ENCODE results near the gene RNU5B-1. TPM values are rescaled to one million over a fixed set of nuclear protein-coding genes. Genes with fewer than 3 reads are reported as not detected.

RNU5B-1 gene
- total RNA-seq, 3 donors from 2014 or later (not counting 1 experiment from before 2014, with no cell fraction given) = 15.0 TPM; not detected in 2

DNA sequence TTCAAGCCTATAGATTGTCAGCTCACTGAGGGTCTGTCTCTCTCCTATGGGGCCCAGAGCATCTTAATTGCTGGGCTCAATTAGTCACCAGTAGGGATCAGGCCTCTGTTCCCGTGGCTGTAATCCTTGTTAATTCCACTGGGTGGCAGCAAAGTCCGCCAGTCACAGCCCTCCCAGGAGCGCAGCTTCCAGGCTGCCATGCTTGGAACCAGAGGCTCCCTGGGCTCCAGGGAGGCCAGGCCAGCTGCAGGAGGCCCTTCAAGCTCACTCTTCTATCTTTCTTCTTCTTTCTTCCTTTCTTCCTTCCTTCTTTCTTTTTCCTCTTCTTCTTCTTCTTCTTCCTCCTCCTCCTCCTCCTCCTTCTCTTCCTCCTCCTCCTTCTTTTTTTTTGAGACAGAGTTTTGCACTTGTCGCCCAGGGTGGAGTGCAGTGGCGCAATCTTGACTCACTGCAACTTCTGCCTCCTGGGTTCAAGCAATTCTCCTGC, 14.4 kb downstream of the RNU5B-1 start:
- peak; percentile 71 to 86 for DNase-seq
- H3K4me3 Mint-ChIP-seq = no peak overlapping the region
- intact Hi-C loops (cut with micrococcal nuclease) = loop anchor here (1.0 to 5.0 kb wide), 2 partner anchors 66 to 83 kb away; no protein-coding TSS in a partner anchor
- H3K9me3 Mint-ChIP-seq = no peaks in the 10 kb centered on the region
- Histone ChIP-seq H3K9me3 (ENCODE audit: control insufficient read depth, insufficient read depth, low read length) (no peaks in the 10 kb centered on the region), H3K27me3 (ENCODE audit: control insufficient read depth, insufficient read depth, low read length) (peaks cover 5% of the 10 kb centered on the region), H3K27ac (ENCODE audit: low read length) (no peak overlapping the region), H3K4me3 (ENCODE audit: low read length) (no peak overlapping the region), H3K36me3 (ENCODE audit: control insufficient read depth, insufficient read depth, low read length) (no peaks in the 10 kb centered on the region), H3K4me1 (ENCODE audit: control insufficient read depth, insufficient read depth, low read length) (no peaks in the 10 kb centered on the region)
- peak; percentile 93 for TF ChIP-seq CTCF (IDR thresholded peaks at IDR 0.05)
- 37% methylated on average over 5 of the region's 5 CpGs for WGBS (ENCODE audit: insufficient coverage)
- ATAC-seq = peak; percentile 93 to 100 (median 99)
- peaks cover 5% of the 10 kb centered on the region in 2 donors for H3K4me1 Mint-ChIP-seq
- H3K27me3 Mint-ChIP-seq (ENCODE audit: low read depth in 2 of 2) = peaks cover 0 to 8% of the 10 kb centered on the region in 2 donors
- no peaks in the 10 kb centered on the region for H3K36me3 Mint-ChIP-seq
- no peak overlapping the region for H3K27ac Mint-ChIP-seq

- Histone ChIP-seq H3K4me1 (ENCODE audit: control insufficient read depth, insufficient read depth, low read length) (no peaks in the 10 kb centered on the region), H3K27ac (ENCODE audit: low read length) (no peak overlapping the region), H3K9me3 (ENCODE audit: control insufficient read depth, insufficient read depth, low read length) (no peaks in the 10 kb centered on the region), H3K36me3 (ENCODE audit: control insufficient read depth, insufficient read depth, low read length) (no peaks in the 10 kb centered on the region), H3K27me3 (ENCODE audit: control insufficient read depth, insufficient read depth, low read length) (peaks cover 10% of the 10 kb centered on the region), H3K4me3 (ENCODE audit: low read length) (no peak overlapping the region)
- H3K36me3 Mint-ChIP-seq = no peaks in the 10 kb centered on the region
- WGBS (ENCODE audit: insufficient coverage) = 9% methylated on average over 9 of the region's 9 CpGs
- H3K4me3 Mint-ChIP-seq = no peak overlapping the region
- DNase-seq (no peak), ATAC-seq (no peak)
- H3K9me3 Mint-ChIP-seq = no peaks in the 10 kb centered on the region
- intact Hi-C loops (cut with micrococcal nuclease) = no loop called here
- peaks cover 0 to 8% of the 10 kb centered on the region in 2 donors for H3K27me3 Mint-ChIP-seq (ENCODE audit: low read depth in 2 of 2)
- H3K4me1 Mint-ChIP-seq = peaks cover 5% of the 10 kb centered on the region in 2 donors
- no peak overlapping the region for H3K27ac Mint-ChIP-seq
- no peak for TF ChIP-seq CTCF (IDR thresholded peaks at IDR 0.05)
Measured at GRCh38 chr15:65323071-65323511, 18.6 kb downstream of the RNU5B-1 start.

DNA sequence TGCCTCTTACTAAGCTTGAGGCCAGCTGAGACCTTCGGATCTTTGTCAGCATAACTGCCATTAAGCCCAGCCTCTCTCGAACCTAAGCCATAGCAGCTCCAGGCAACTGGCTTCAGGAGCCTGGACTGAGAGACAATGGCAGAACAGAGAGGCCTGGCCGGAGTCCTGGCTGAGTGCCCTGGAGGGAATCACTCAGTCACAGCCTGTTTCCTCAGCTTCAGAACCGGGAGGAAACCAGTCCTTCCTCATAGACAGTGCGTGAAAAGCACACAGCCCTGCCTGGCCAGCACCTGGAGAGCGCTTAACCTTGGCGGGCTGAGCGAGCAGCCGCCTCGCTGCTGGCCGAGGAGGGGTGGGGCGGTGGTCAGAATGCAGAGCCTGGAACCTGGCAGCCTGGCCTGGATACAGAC, 21.6 kb downstream of the RNU5B-1 start:
- no peak for ATAC-seq

More for the DNA sequence above, 21.6 kb downstream of the RNU5B-1 start:
- H3K27me3 Mint-ChIP-seq (ENCODE audit: low read depth in 2 of 2) = peaks cover 0 to 3% of the 10 kb centered on the region in 2 donors
- TF ChIP-seq CTCF (IDR thresholded peaks at IDR 0.05) = no peak
- no peak overlapping the region for H3K4me3 ChIP-seq (ENCODE audit: low read length)
- H3K27ac Mint-ChIP-seq = no peak overlapping the region
- H3K9me3 ChIP-seq (ENCODE audit: control insufficient read depth, insufficient read depth, low read length) = no peaks in the 10 kb centered on the region
- H3K36me3 ChIP-seq (ENCODE audit: control insufficient read depth, insufficient read depth, low read length) = no peaks in the 10 kb centered on the region
- H3K27me3 ChIP-seq (ENCODE audit: control insufficient read depth, insufficient read depth, low read length) = peaks cover 8% of the 10 kb centered on the region
- no peak overlapping the region for H3K27ac ChIP-seq (ENCODE audit: low read length)
- no peaks in the 10 kb centered on the region for H3K4me1 ChIP-seq (ENCODE audit: control insufficient read depth, insufficient read depth, low read length)
- H3K4me3 Mint-ChIP-seq = no peak overlapping the region
- no peaks in the 10 kb centered on the region for H3K36me3 Mint-ChIP-seq
- H3K4me1 Mint-ChIP-seq = no peaks in the 10 kb centered on the region
- no peaks in the 10 kb centered on the region for H3K9me3 Mint-ChIP-seq
- intact Hi-C loops (cut with micrococcal nuclease) = no loop called here
- WGBS (ENCODE audit: insufficient coverage) = 14% methylated on average over 12 of the region's 12 CpGs
- DNase-seq = no peak
